Natural killer cell (primary cell): Measurements from ENCODE around the gene PCID2. TPM values are rescaled to one million over a fixed set of nuclear protein-coding genes. Genes with fewer than 3 reads are reported as not detected.

ENCODE experiments used
- ATAC-seq, 3 donors: fragments of 150-1000 bp in 2 of 3; fragments of 200-7000 bp in 1 of 3; cut with Tn5 transposase; 1 replicate in 1 of 3; 2 replicates in 2 of 3; pipeline ENCODE4 v1.10.0; 2021; ENCODE audit warnings: mild to moderate bottlenecking in 2 of 3, moderate library complexity in 2 of 3
- DNase-seq, 2 donors: peaks; one replicate each; pipeline versions ENCODE4 v3.0.0 to v3.0.0-alpha.2; 2013 to 2021; ENCODE audit warnings: mixed read lengths in 1 of 2
- H3K27ac ChIP-seq: one replicate; pipeline ENCODE4 v1.5.1; 2013; ENCODE audit warnings: mild to moderate bottlenecking, low read length
- H3K27me3 ChIP-seq: one replicate; pipeline ENCODE4 v1.6.1; 2013; ENCODE audit warnings: low read length; ENCODE audit not compliant: control insufficient read depth, insufficient read depth
- H3K36me3 ChIP-seq: one replicate; pipeline ENCODE4 v1.6.1; 2013; ENCODE audit warnings: low read length; ENCODE audit not compliant: control insufficient read depth, insufficient read depth
- H3K4me1 ChIP-seq: one replicate; pipeline ENCODE4 v1.6.1; 2013; ENCODE audit warnings: low read length; ENCODE audit not compliant: control insufficient read depth, insufficient read depth
- H3K4me3 ChIP-seq: one replicate; pipeline ENCODE4 v1.5.1; 2013; ENCODE audit warnings: low read length
- H3K9me3 ChIP-seq: one replicate; pipeline ENCODE4 v1.6.1; 2013; ENCODE audit warnings: low read length; ENCODE audit not compliant: control insufficient read depth, insufficient read depth
- H3K27ac Mint-ChIP-seq, 2 donors: one replicate each; pipeline ENCODE4 v1.8.0; 2022; ENCODE audit warnings: mild to moderate bottlenecking in 2 of 2, mixed read lengths in 2 of 2, moderate library complexity in 1 of 2
- H3K27me3 Mint-ChIP-seq, 2 donors: one replicate each; pipeline ENCODE4 v1.8.0; 2022; ENCODE audit warnings: low read depth in 2 of 2, mixed read lengths in 2 of 2
- H3K36me3 Mint-ChIP-seq: one replicate; pipeline ENCODE4 v1.8.0; 2022; ENCODE audit warnings: mixed read lengths
- H3K4me1 Mint-ChIP-seq, 2 donors: one replicate each; pipeline ENCODE4 v1.8.0; 2022; ENCODE audit warnings: mixed read lengths in 2 of 2
- H3K4me3 Mint-ChIP-seq: one replicate; pipeline ENCODE4 v1.8.0; 2022; ENCODE audit warnings: mild to moderate bottlenecking, moderate library complexity, mixed read lengths
- H3K9me3 Mint-ChIP-seq, 2 donors: one replicate each; pipeline ENCODE4 v1.8.0; 2022; ENCODE audit warnings: mixed read lengths in 2 of 2
- CTCF ChIP-seq: fragments of 200-600 bp; IDR thresholded peaks from one replicate; pipeline ENCODE4 v1.8.0; 2022; ENCODE audit warnings: antibody characterized with exemption
- WGBS: methylation state at CpG from one replicate; pipeline ENCODE4 v1.1.7; 2013; ENCODE audit warnings: missing lambda C conversion rate; ENCODE audit not compliant: insufficient coverage; 5-methylcytosine and 5-hydroxymethylcytosine counted together
- intact Hi-C: fragments of 100-400 bp; cut with micrococcal nuclease; formaldehyde crosslinking; loops from one replicate; pipeline ENCODE4 v1.14.2; 2022
- total RNA-seq, 4 donors: library from RNA; stranded (reverse); fragments of 120-200 nt in 1 of 4; gene quantifications; one replicate each; pipeline versions ENCODE4 v1.2.3 to v1.2.4, GENCODE V29; 2013 to 2022

PCID2 gene
- total RNA-seq, 3 donors from 2014 or later (not counting 1 experiment from before 2014, with no cell fraction given), result 26.4 to 68.9 (median 42.3) TPM

- no peak for TF ChIP-seq CTCF
- intact Hi-C loops, result loop anchor here (10.0 kb wide), 1 partner anchor 278 kb away; no protein-coding TSS in a partner anchor
- peaks cover 40% of the 10 kb centered on the region for H3K36me3 ChIP-seq
- Mint-ChIP-seq H3K27ac (peak overlapping the region in 1 of 2 donors; percentile 17), H3K4me3 (no peak overlapping the region), H3K4me1 (peaks cover 25 to 49% of the 10 kb centered on the region in 2 donors), H3K27me3 (no peaks in the 10 kb centered on the region), H3K36me3 (no peaks in the 10 kb centered on the region), H3K9me3 (no peaks in the 10 kb centered on the region)
- no peaks in the 10 kb centered on the region for H3K27me3 ChIP-seq
- no peak overlapping the region for H3K27ac ChIP-seq
- H3K4me1 ChIP-seq, result peaks cover 7% of the 10 kb centered on the region
- DNase-seq (no peak), ATAC-seq (no peak)
- no peaks in the 10 kb centered on the region for H3K9me3 ChIP-seq
- H3K4me3 ChIP-seq, result no peak overlapping the region
- over 99% methylated on average over 7 of the region's 7 CpGs for WGBS
Observed at GRCh38 chr13:113223070-113223469, 14.6 kb upstream of the PCID2 start.

- Mint-ChIP-seq H3K36me3 (no peaks in the 10 kb centered on the region), H3K27me3 (no peaks in the 10 kb centered on the region), H3K9me3 (no peaks in the 10 kb centered on the region), H3K4me3 (no peak overlapping the region), H3K4me1 (peaks cover 16 to 42% of the 10 kb centered on the region in 2 donors), H3K27ac (no peak overlapping the region)
- Histone ChIP-seq H3K27ac (no peak overlapping the region), H3K9me3 (no peaks in the 10 kb centered on the region), H3K27me3 (no peaks in the 10 kb centered on the region), H3K4me1 (peaks cover 9% of the 10 kb centered on the region), H3K4me3 (no peak overlapping the region), H3K36me3 (peaks cover 30% of the 10 kb centered on the region)
- 96% methylated on average over 7 of the region's 7 CpGs for WGBS
- ATAC-seq (peak in 2 of 3 donors; percentile 52 to 56), DNase-seq (peak in 1 of 2 donors; percentile 54)
- intact Hi-C loops, result loop anchor here (10.0 kb wide), 1 partner anchor 276 kb away; no protein-coding TSS in a partner anchor
- no peak for TF ChIP-seq CTCF
Observed at GRCh38 chr13:113220877-113221276, 12.4 kb upstream of the PCID2 start.

- no peaks in the 10 kb centered on the region for H3K36me3 Mint-ChIP-seq
- intact Hi-C loops, result loop anchor here (10.0 kb wide), 1 partner anchor 275 kb away; no protein-coding TSS in a partner anchor
- ATAC-seq, result no peak
Observed at GRCh38 chr13:113220141-113220598, 11.7 kb upstream of the PCID2 start.

More at GRCh38 chr13:113220141-113220598, 11.7 kb upstream of the PCID2 start:
- Mint-ChIP-seq H3K27me3 (no peaks in the 10 kb centered on the region), H3K4me3 (no peak overlapping the region), H3K4me1 (peaks cover 16 to 40% of the 10 kb centered on the region in 2 donors), H3K9me3 (no peaks in the 10 kb centered on the region), H3K27ac (peak overlapping the region in 1 of 2 donors; percentile 36)
- no peak overlapping the region for H3K4me3 ChIP-seq
- H3K27me3 ChIP-seq, result no peaks in the 10 kb centered on the region
- H3K4me1 ChIP-seq, result peaks cover 16% of the 10 kb centered on the region
- H3K36me3 ChIP-seq, result peaks cover 24% of the 10 kb centered on the region
- WGBS, result 95% methylated on average over 13 of the region's 13 CpGs
- H3K27ac ChIP-seq, result no peak overlapping the region
- no peaks in the 10 kb centered on the region for H3K9me3 ChIP-seq
- no peak for DNase-seq
- no peak for TF ChIP-seq CTCF
